Nephron (organoid): ENCODE data around the gene OPRM1.
"Not testable (repeated sequence)": the region's sequence is repeated elsewhere in the genome, so short reads cannot be mapped to it uniquely, and the experiment has no call there.

Experiments used
- H3K27ac Mint-ChIP-seq, 3 experiments: 2 replicates each; pipeline ENCODE4 v1.8.0; 2020; ENCODE audit warnings: mixed read lengths in 3 of 3, mild to moderate bottlenecking in 2 of 3, moderate library complexity in 1 of 3
- H3K27me3 Mint-ChIP-seq: 2 replicates; pipeline ENCODE4 v1.8.0; 2021; ENCODE audit warnings: low read depth, mild to moderate bottlenecking, moderate library complexity, mixed read lengths
- H3K36me3 Mint-ChIP-seq: 2 replicates; pipeline ENCODE4 v1.8.0; 2020; ENCODE audit warnings: low read depth, mixed read lengths
- H3K4me1 Mint-ChIP-seq: 2 replicates; pipeline ENCODE4 v1.8.0; 2020; ENCODE audit warnings: mixed read lengths
- H3K4me3 Mint-ChIP-seq, 3 experiments: 2 replicates each; pipeline ENCODE4 v1.8.0; 2020; ENCODE audit warnings: mild to moderate bottlenecking in 3 of 3, mixed read lengths in 3 of 3, moderate library complexity in 2 of 3
- H3K9me3 Mint-ChIP-seq: 2 replicates; pipeline ENCODE4 v1.8.0; 2020; ENCODE audit warnings: mixed read lengths
- TF ChIP-seq, protein P1 (sequence below), 3 experiments: fragments of 200-600 bp; sonication (generic); IDR thresholded peaks; one replicate each; pipeline ENCODE4 v1.5.0; 2021; ENCODE audit warnings: antibody characterized with exemption in 3 of 3; ENCODE audit not compliant: unreplicated experiment in 3 of 3

Gene OPRM1

DNA sequence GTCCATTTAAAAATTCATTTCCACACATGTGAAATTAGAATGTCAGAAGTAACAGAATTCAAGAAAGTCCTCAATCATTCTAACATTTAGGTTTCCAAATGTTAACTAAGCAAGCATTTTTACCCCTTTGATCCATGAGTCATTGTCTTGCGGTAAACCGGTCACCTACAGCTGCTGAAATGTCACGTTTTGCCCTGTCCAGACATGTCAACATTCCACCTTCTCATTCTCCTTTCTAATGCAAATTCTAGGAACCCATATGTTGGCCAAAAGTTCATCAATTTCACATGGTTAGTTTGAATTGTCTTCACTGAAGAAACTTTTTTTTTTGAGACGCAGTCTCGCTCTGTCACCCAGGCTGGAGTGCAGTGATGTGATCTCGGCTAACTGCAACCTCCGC is 200.4 kb downstream of the OPRM1 start:
- TF ChIP-seq, protein P1, sequence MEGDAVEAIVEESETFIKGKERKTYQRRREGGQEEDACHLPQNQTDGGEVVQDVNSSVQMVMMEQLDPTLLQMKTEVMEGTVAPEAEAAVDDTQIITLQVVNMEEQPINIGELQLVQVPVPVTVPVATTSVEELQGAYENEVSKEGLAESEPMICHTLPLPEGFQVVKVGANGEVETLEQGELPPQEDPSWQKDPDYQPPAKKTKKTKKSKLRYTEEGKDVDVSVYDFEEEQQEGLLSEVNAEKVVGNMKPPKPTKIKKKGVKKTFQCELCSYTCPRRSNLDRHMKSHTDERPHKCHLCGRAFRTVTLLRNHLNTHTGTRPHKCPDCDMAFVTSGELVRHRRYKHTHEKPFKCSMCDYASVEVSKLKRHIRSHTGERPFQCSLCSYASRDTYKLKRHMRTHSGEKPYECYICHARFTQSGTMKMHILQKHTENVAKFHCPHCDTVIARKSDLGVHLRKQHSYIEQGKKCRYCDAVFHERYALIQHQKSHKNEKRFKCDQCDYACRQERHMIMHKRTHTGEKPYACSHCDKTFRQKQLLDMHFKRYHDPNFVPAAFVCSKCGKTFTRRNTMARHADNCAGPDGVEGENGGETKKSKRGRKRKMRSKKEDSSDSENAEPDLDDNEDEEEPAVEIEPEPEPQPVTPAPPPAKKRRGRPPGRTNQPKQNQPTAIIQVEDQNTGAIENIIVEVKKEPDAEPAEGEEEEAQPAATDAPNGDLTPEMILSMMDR (IDR thresholded peaks at IDR 0.05; ENCODE audit: unreplicated experiment in 3 of 3), result no peak
- Mint-ChIP-seq H3K4me3 (no peak overlapping the region), H3K4me1 (peaks cover 17% of the 10 kb centered on the region), H3K27ac (no peak overlapping the region), H3K27me3 (no peaks in the 10 kb centered on the region), H3K9me3 (no peaks in the 10 kb centered on the region), H3K36me3 (no peaks in the 10 kb centered on the region)

DNA sequence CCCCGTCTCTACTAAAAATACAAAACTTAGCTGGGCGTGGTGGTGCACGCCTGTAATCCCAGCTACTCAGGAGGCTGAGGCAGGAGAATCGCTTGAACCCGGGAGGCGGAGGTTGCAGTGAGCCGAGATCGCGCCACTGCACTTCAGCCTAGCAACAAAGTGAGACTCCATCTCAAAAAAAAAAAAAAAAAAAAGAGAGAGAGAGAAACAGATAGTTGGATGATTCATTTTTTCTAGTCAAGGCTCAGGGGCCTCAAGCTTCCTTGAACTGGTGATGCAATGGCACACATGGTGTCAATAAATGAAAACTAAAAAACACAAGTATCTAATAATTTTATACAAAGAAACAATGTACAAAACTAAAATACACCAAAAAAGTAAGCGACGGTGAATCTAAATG is 202.0 kb downstream of the OPRM1 start:
- not testable (repeated sequence) for H3K36me3 Mint-ChIP-seq, H3K27ac Mint-ChIP-seq, H3K9me3 Mint-ChIP-seq, H3K4me3 Mint-ChIP-seq, H3K27me3 Mint-ChIP-seq
- peaks cover 23% of the 10 kb centered on the region for H3K4me1 Mint-ChIP-seq

DNA sequence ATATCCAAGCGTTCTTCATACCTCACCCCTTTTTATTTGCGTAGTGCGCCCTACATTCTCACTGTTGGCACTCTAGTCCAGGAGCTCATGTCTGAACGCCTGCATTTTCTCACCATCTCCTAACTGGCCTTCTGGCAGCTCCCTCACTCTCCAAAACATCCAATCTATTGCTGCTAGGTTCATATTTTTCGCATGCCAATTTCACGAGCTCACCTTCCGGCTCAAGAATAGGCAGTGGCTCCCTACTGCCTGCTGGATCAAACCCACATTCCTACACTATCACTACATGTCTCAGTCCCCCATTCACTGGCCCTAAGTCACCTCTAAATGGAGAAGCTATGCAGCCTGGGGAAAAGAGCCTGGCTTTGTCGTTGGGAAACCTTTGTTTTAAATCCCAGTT is 202.5 kb downstream of the OPRM1 start:
- H3K36me3 Mint-ChIP-seq, result no peaks in the 10 kb centered on the region
- H3K4me3 Mint-ChIP-seq, result no peak overlapping the region
- TF ChIP-seq, protein P1 (IDR thresholded peaks at IDR 0.05; ENCODE audit: unreplicated experiment in 3 of 3), result no peak
- no peak overlapping the region for H3K27ac Mint-ChIP-seq
- no peaks in the 10 kb centered on the region for H3K27me3 Mint-ChIP-seq
- H3K4me1 Mint-ChIP-seq, result peaks cover 24% of the 10 kb centered on the region
- no peaks in the 10 kb centered on the region for H3K9me3 Mint-ChIP-seq

DNA sequence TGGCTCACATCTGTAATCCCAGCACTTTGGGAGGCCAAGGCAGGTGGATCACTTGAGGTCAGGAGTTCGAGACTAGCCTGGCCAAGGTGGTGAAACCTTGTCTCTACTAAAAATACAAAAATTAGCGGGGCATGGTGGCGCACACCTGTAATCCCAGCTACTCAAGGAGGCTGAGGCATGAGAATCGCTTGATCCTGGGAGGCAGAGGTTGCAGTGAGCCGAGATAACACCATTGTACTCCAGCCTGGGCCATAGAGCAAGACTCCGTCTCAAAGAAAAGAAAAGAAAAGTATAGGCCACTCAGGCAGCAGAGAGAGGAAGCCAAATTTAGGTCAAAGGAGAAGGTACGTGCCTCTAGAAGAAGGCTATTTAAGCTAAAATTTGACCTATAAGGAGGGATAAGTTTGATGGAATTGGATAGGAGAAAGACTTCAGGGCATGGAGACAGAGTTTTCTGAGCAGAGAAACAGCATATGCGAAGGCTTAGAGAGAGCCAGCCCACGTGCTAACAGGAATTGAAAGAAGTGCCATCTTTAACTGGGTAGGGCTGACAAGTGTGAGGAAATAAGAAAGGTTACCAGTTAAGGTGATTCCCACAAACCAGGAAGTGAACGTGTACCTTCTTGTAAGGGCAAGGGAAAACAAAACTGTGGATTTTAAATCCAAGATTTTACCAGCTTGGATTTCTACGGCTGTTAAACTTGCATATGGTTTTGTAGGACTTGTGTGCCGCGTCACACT is 203.7 kb downstream of the OPRM1 start:
- H3K27me3 Mint-ChIP-seq, result no peaks in the 10 kb centered on the region
- no peaks in the 10 kb centered on the region for H3K36me3 Mint-ChIP-seq
- TF ChIP-seq, protein P1 (IDR thresholded peaks at IDR 0.05; ENCODE audit: unreplicated experiment in 3 of 3), result no peak
- no peaks in the 10 kb centered on the region for H3K9me3 Mint-ChIP-seq
- H3K4me1 Mint-ChIP-seq, result peaks cover 28% of the 10 kb centered on the region
- H3K27ac Mint-ChIP-seq, result no peak overlapping the region
- H3K4me3 Mint-ChIP-seq, result no peak overlapping the region

DNA sequence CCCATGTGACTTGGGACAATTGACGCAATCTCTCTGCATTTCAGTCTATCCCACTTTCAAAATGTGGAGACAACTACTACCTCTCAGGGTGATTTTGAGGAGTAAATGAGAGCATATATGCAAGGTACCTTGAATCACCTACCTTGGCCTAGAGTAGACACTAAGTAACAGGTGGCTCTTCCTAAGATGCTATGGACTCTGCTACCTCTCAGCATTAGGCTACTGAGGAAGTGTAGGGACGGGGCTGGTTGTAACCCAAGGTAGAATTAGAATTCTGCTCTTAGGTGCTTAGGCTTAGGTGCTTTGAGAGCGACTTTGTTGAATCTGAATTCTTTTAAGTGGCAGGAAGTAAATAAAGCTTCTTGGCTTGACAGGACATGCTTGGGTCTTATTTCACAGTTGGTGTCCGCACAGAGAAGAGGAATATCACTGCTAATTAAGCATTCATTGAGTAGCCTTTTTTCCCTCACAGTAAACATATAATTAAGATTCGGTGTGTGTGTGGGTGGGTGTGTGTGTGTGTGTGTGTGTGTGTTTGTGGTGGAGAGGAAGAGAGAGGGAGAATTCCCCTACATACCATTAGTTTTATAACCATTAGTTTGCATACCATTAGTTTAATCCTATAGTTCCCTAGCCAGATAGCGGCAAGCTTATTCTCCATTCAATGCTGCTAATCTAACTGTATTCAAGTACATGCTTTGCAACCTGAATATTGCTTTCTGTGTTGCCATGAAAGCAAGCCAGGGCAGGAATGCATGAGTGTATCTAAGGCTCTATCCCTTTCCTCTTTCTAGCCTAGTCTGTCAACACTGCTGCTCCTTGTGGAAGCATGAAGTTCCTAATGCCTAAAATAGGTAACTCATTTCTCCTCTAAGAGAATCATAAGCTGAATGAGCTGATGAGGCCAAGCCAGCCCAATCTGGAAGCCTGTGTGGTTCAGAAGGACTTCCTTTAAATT is 205.0 kb downstream of the OPRM1 start:
- peaks cover 28% of the 10 kb centered on the region for H3K4me1 Mint-ChIP-seq
- H3K4me3 Mint-ChIP-seq, result no peak overlapping the region
- TF ChIP-seq, protein P1 (IDR thresholded peaks at IDR 0.05; ENCODE audit: unreplicated experiment in 3 of 3), result no peak
- H3K27me3 Mint-ChIP-seq, result no peaks in the 10 kb centered on the region
- peak overlapping the region; percentile 51 to 66 (median 54) for H3K27ac Mint-ChIP-seq
- H3K36me3 Mint-ChIP-seq, result no peaks in the 10 kb centered on the region
- H3K9me3 Mint-ChIP-seq, result no peaks in the 10 kb centered on the region

DNA sequence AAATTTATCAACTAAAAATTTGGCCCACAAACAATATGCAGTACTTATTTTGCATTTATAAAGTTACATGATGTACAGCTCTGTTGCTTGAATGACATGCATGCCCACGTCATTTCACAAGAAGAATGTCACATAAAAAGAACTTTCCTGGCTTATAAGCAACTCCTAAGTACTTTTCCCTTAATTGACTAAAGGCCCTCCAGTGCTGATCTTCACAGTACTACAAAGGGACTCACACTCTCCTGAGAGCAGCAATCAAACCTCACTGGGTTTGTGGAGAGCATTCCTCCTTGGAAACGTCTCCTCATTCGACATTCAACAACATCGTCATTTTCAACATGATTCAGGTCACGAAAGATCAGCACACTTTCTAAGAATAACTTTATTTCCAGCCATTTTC is 206.5 kb downstream of the OPRM1 start:
- TF ChIP-seq, protein P1 (IDR thresholded peaks at IDR 0.05; ENCODE audit: unreplicated experiment in 3 of 3), result no peak
- Mint-ChIP-seq H3K9me3 (no peaks in the 10 kb centered on the region), H3K27ac (peak overlapping the region in 1 of 3 experiments; percentile 45), H3K27me3 (no peaks in the 10 kb centered on the region), H3K36me3 (no peaks in the 10 kb centered on the region), H3K4me3 (peak overlapping the region; percentile 24 to 56 (median 52)), H3K4me1 (peaks cover 28% of the 10 kb centered on the region)
